GM23338 (cell line): ENCODE measurements around the gene LYSET. TPM values are rescaled to one million over a fixed set of nuclear protein-coding genes. Genes with fewer than 3 reads are reported as not detected.

ENCODE experiments used
- ATAC-seq: fragments of 200-7000 bp; cut with Tn5 transposase; 3 replicates; pipeline ENCODE4 v1.9.1; 2020
- DNase-seq: peaks from one replicate; pipeline ENCODE4 v3.0.0-alpha.2; 2015; ENCODE audit warnings: low spot score
- H2AFZ ChIP-seq: fragments of 200-600 bp; sonication (generic); 2 replicates; pipeline ENCODE4 v1.8.0; 2016; ENCODE audit warnings: antibody characterized with exemption, mild to moderate bottlenecking, moderate library complexity
- H3F3A ChIP-seq: fragments of 200-600 bp; sonication (generic); replicated peaks from 2 replicates; pipeline ENCODE4 v1.8.0; 2017; ENCODE audit warnings: antibody characterized with exemption, mixed run types, low read depth
- H3K27ac ChIP-seq: fragments of 200-600 bp; sonication (generic); 2 replicates; pipeline ENCODE4 v1.6.1; 2016; ENCODE audit warnings: low read depth
- H3K27me3 ChIP-seq: fragments of 200-600 bp; sonication (generic); 2 replicates; pipeline ENCODE4 v1.8.0; 2016; ENCODE audit warnings: mild to moderate bottlenecking, mixed run types, moderate library complexity; ENCODE audit not compliant: insufficient read depth
- H3K36me3 ChIP-seq: fragments of 200-600 bp; sonication (generic); 2 replicates; pipeline ENCODE4 v1.8.0; 2016; ENCODE audit warnings: mild to moderate bottlenecking; ENCODE audit not compliant: insufficient read depth
- H3K4me1 ChIP-seq: fragments of 200-600 bp; sonication (generic); 2 replicates; pipeline ENCODE4 v1.8.0; 2016; ENCODE audit warnings: mild to moderate bottlenecking, moderate library complexity; ENCODE audit not compliant: insufficient read depth
- H3K4me2 ChIP-seq: fragments of 200-600 bp; sonication (generic); 2 replicates; pipeline ENCODE4 v1.7.1; 2017; ENCODE audit warnings: mixed run types
- H3K4me3 ChIP-seq: fragments of 200-600 bp; sonication (generic); 2 replicates; pipeline ENCODE4 v1.6.1; 2016; ENCODE audit warnings: mixed run types
- H3K79me2 ChIP-seq: fragments of 200-600 bp; sonication (generic); replicated peaks from 2 replicates; pipeline ENCODE4 v1.8.0; 2017; ENCODE audit warnings: mild to moderate bottlenecking; ENCODE audit not compliant: insufficient read depth
- H3K9me2 ChIP-seq: fragments of 200-600 bp; sonication (generic); 2 replicates; pipeline ENCODE4 v1.8.0; 2017; ENCODE audit not compliant: insufficient read depth
- H4K20me1 ChIP-seq: fragments of 200-600 bp; sonication (generic); replicated peaks from 2 replicates; pipeline ENCODE4 v1.8.0; 2017; ENCODE audit warnings: mild to moderate bottlenecking; ENCODE audit not compliant: insufficient read depth
- H3K27ac Mint-ChIP-seq: 2 replicates; pipeline ENCODE4 v1.8.0; 2020; ENCODE audit warnings: inconsistent platforms, mild to moderate bottlenecking, moderate library complexity, mixed read lengths
- H3K27me3 Mint-ChIP-seq: 3 replicates; pipeline ENCODE4 v1.8.0; 2022; ENCODE audit warnings: low read depth, mild to moderate bottlenecking, moderate library complexity, mixed read lengths, inconsistent platforms; ENCODE audit not compliant: insufficient read depth, poor library complexity
- H3K36me3 Mint-ChIP-seq: 3 replicates; pipeline ENCODE4 v1.8.0; 2021; ENCODE audit warnings: low read depth, mild to moderate bottlenecking, inconsistent platforms, moderate library complexity, mixed read lengths
- H3K4me1 Mint-ChIP-seq: 3 replicates; pipeline ENCODE4 v1.8.0; 2020; ENCODE audit warnings: mild to moderate bottlenecking, inconsistent platforms, mixed read lengths
- H3K4me3 Mint-ChIP-seq: 3 replicates; pipeline ENCODE4 v1.8.0; 2021; ENCODE audit warnings: moderate library complexity, mild to moderate bottlenecking, inconsistent platforms, mixed read lengths
- H3K9me3 Mint-ChIP-seq: 3 replicates; pipeline ENCODE4 v1.8.0; 2020; ENCODE audit warnings: moderate library complexity, mild to moderate bottlenecking, inconsistent platforms, mixed read lengths
- CREB1 ChIP-seq: fragments of 250-450 bp; sonication (Bioruptor Pico); IDR thresholded peaks from 2 replicates; pipeline ENCODE4 v1.5.0; 2020; ENCODE audit warnings: low read depth, mild to moderate bottlenecking, moderate library complexity
- ETS1 ChIP-seq: IDR thresholded peaks from 2 replicates; pipeline ENCODE4 v1.6.1; 2016; ENCODE audit warnings: antibody characterized with exemption
- EZH2 ChIP-seq: fragments of 200-600 bp; sonication (generic); IDR thresholded peaks from one replicate; pipeline ENCODE4 v1.8.0; 2017; ENCODE audit warnings: antibody characterized with exemption, mild to moderate bottlenecking, low read depth; ENCODE audit not compliant: unreplicated experiment
- EZH2phosphoT487 ChIP-seq: fragments of 200-600 bp; sonication (generic); IDR thresholded peaks from one replicate; pipeline ENCODE4 v1.8.1; 2018; ENCODE audit warnings: antibody characterized with exemption; ENCODE audit not compliant: unreplicated experiment
- JUNB ChIP-seq: IDR thresholded peaks from one replicate; pipeline ENCODE4 v1.6.1; 2016; ENCODE audit warnings: antibody characterized with exemption; ENCODE audit not compliant: unreplicated experiment
- NANOG ChIP-seq: IDR thresholded peaks from 2 replicates; pipeline ENCODE4 v1.6.1; 2016; ENCODE audit warnings: antibody characterized with exemption, borderline replicate concordance
- POLR2AphosphoS5 ChIP-seq: IDR thresholded peaks from 2 replicates; pipeline ENCODE4 v1.6.1; 2016; ENCODE audit warnings: antibody characterized with exemption, low read depth
- REST ChIP-seq: IDR thresholded peaks from one replicate; pipeline ENCODE4 v1.6.1; 2018; ENCODE audit warnings: antibody characterized with exemption; ENCODE audit not compliant: unreplicated experiment
- STAT1 ChIP-seq: IDR thresholded peaks from one replicate; pipeline ENCODE4 v1.6.1; 2016; ENCODE audit warnings: antibody characterized with exemption; ENCODE audit not compliant: unreplicated experiment
- ZNF114 ChIP-seq: fragments of 250-450 bp; sonication (Bioruptor Pico); IDR thresholded peaks from 2 replicates; pipeline ENCODE4 v1.5.0; 2020; ENCODE audit warnings: mild to moderate bottlenecking, moderate library complexity
- ZNF331 ChIP-seq: fragments of 250-450 bp; sonication (Bioruptor Pico); IDR thresholded peaks from 2 replicates; pipeline ENCODE4 v1.5.0; 2020; ENCODE audit warnings: low read depth, mild to moderate bottlenecking, moderate library complexity
- ZNF462 ChIP-seq: fragments of 250-450 bp; sonication (Bioruptor Pico); IDR thresholded peaks from 2 replicates; pipeline ENCODE4 v1.5.0; 2020; ENCODE audit warnings: mild to moderate bottlenecking, moderate library complexity
- polyA plus RNA-seq: library from polyadenylated mRNA; unstranded; fragments of >200 nt; fragmentation: Nextera tagmentation; extraction: Ambion mirVana; gene quantifications from 2 replicates; pipeline ENCODE4 v1.2.1, GENCODE V29; 2016
- total RNA-seq: library from RNA; depleted of rRNA; stranded (reverse); fragments of >200 nt; shearing (Covaris generic); gene quantifications from 2 replicates; pipeline ENCODE4 v1.2.3, GENCODE V29; 2014
- TF ChIP-seq, protein P1 (sequence below), 2 experiments: fragments of 200-600 bp in 1 of 2; sonication (generic) in 1 of 2; conservative IDR thresholded peaks; 2 replicates each; pipeline versions ENCODE4 v1.5.1 to v1.6.1; 2016 to 2017; ENCODE audit warnings: antibody characterized with exemption in 2 of 2, low read depth in 2 of 2, mild to moderate bottlenecking in 2 of 2, moderate library complexity in 1 of 2

Gene LYSET
- total and polyA plus RNA-seq, 2 experiments from 2014 or later, result 14.2 to 34.0 TPM

- peaks cover 4% of the 10 kb centered on the region for H3K27me3 Mint-ChIP-seq
Measured at GRCh38 chr14:93220509-93220908, 35.4 kb downstream of the LYSET start.

More at GRCh38 chr14:93220509-93220908, 35.4 kb downstream of the LYSET start:
- no peak overlapping the region for H3K4me3 ChIP-seq
- Mint-ChIP-seq H3K27ac (no peak overlapping the region), H3K4me1 (no peaks in the 10 kb centered on the region), H3K9me3 (no peaks in the 10 kb centered on the region; the same call in 2 of the 3 replicates), H3K4me3 (no peak overlapping the region), H3K36me3 (peaks cover 52% of the 10 kb centered on the region)
- no peaks in the 10 kb centered on the region for H4K20me1 ChIP-seq
- no peak for DNase-seq
- no peak overlapping the region for H3K4me2 ChIP-seq
- no peaks in the 10 kb centered on the region for H3K9me2 ChIP-seq
- no peaks in the 10 kb centered on the region for H3K27me3 ChIP-seq
- H3K36me3 ChIP-seq, result peaks cover 19% of the 10 kb centered on the region
- H3K4me1 ChIP-seq, result no peaks in the 10 kb centered on the region
- no peak overlapping the region for H3K27ac ChIP-seq
- no peak for ATAC-seq
- no peaks in the 10 kb centered on the region for H3K79me2 ChIP-seq
- no peak for TF ChIP-seq ZNF331
- no peak for TF ChIP-seq STAT1
- no peak for TF ChIP-seq JUNB
- TF ChIP-seq, protein P1, sequence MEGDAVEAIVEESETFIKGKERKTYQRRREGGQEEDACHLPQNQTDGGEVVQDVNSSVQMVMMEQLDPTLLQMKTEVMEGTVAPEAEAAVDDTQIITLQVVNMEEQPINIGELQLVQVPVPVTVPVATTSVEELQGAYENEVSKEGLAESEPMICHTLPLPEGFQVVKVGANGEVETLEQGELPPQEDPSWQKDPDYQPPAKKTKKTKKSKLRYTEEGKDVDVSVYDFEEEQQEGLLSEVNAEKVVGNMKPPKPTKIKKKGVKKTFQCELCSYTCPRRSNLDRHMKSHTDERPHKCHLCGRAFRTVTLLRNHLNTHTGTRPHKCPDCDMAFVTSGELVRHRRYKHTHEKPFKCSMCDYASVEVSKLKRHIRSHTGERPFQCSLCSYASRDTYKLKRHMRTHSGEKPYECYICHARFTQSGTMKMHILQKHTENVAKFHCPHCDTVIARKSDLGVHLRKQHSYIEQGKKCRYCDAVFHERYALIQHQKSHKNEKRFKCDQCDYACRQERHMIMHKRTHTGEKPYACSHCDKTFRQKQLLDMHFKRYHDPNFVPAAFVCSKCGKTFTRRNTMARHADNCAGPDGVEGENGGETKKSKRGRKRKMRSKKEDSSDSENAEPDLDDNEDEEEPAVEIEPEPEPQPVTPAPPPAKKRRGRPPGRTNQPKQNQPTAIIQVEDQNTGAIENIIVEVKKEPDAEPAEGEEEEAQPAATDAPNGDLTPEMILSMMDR (conservative IDR thresholded peaks at IDR 0.05; ENCODE audit: low read depth in 2 of 2), result no peak
- TF ChIP-seq POLR2AphosphoS5, result no peak
- TF ChIP-seq ZNF462 (CRISPR knock-in tag), result no peak
- no peak for TF ChIP-seq CREB1 (CRISPR knock-in tag)
- TF ChIP-seq EZH2, result no peak
- no peak for TF ChIP-seq NANOG
- no peak for TF ChIP-seq ETS1
- TF ChIP-seq ZNF114 (CRISPR knock-in tag), result no peak
- no peak for TF ChIP-seq EZH2phosphoT487
- no peak for TF ChIP-seq REST
- no peak overlapping the region for H2AFZ ChIP-seq
- H3F3A ChIP-seq, result no peaks in the 10 kb centered on the region
